Mesothelial cell of epicardium (in vitro differentiated cells): ENCODE results near the gene FER. TPM values are rescaled to one million over a fixed set of nuclear protein-coding genes. Genes with fewer than 3 reads are reported as not detected.
"Not testable (repeated sequence)": the region's sequence is repeated elsewhere in the genome, so short reads cannot be mapped to it uniquely, and the experiment has no call there.

Source experiments
- DNase-seq, 2 experiments: peaks; one replicate each; pipeline ENCODE4 v3.0.0; 2021; ENCODE audit warnings: low spot score in 2 of 2; ENCODE audit not compliant: unreplicated experiment in 2 of 2
- H3K27ac Mint-ChIP-seq: 2 replicates; pipeline ENCODE4 v1.8.0; 2021; ENCODE audit warnings: mixed read lengths
- H3K27me3 Mint-ChIP-seq: 2 replicates; pipeline ENCODE4 v1.8.0; 2021; ENCODE audit warnings: low read depth, mixed read lengths
- H3K36me3 Mint-ChIP-seq: 2 replicates; pipeline ENCODE4 v1.8.0; 2021; ENCODE audit warnings: mixed read lengths
- H3K4me1 Mint-ChIP-seq: 2 replicates; pipeline ENCODE4 v1.8.0; 2021; ENCODE audit warnings: mixed read lengths
- H3K4me3 Mint-ChIP-seq: 2 replicates; pipeline ENCODE4 v1.8.0; 2021; ENCODE audit warnings: mild to moderate bottlenecking, moderate library complexity, mixed read lengths
- H3K9me3 Mint-ChIP-seq: 2 replicates; pipeline ENCODE4 v1.8.0; 2021; ENCODE audit warnings: mixed read lengths
- CTCF ChIP-seq: fragments of 200-600 bp; sonication (generic); IDR thresholded peaks from one replicate; pipeline ENCODE4 v1.5.0; 2021; ENCODE audit warnings: antibody characterized with exemption; ENCODE audit not compliant: unreplicated experiment
- total RNA-seq: library from RNA; stranded (reverse); gene quantifications from 3 replicates; pipeline ENCODE4 v1.2.1, GENCODE V29; 2021

Gene FER
- total RNA-seq, 1 donor from 2014 or later, result 44.3 TPM

- no peak for TF ChIP-seq CTCF
- H3K4me3 Mint-ChIP-seq, result no peak overlapping the region
Measured at GRCh38 chr5:108773330-108773729, 25.6 kb downstream of the FER start.

GRCh38 chr5:108774079-108774478 lies 26.4 kb downstream of the FER start:
- not testable (repeated sequence) for DNase-seq, H3K4me1 Mint-ChIP-seq, H3K27me3 Mint-ChIP-seq, H3K4me3 Mint-ChIP-seq, H3K27ac Mint-ChIP-seq
- H3K36me3 Mint-ChIP-seq, result peaks cover 40% of the 10 kb centered on the region
- peaks cover 30% of the 10 kb centered on the region for H3K9me3 Mint-ChIP-seq

More at GRCh38 chr5:108773330-108773729, 25.6 kb downstream of the FER start:
- peaks cover 23% of the 10 kb centered on the region for H3K9me3 Mint-ChIP-seq
- H3K27me3 Mint-ChIP-seq, result no peaks in the 10 kb centered on the region
- no peak overlapping the region for H3K27ac Mint-ChIP-seq
- no peak for DNase-seq
- peaks cover 32% of the 10 kb centered on the region for H3K36me3 Mint-ChIP-seq
- H3K4me1 Mint-ChIP-seq, result peaks cover 5% of the 10 kb centered on the region

GRCh38 chr5:108777582-108777981 lies 29.9 kb downstream of the FER start:
- H3K9me3 Mint-ChIP-seq, result peaks cover 32% of the 10 kb centered on the region
- not testable (repeated sequence) for H3K27me3 Mint-ChIP-seq, H3K4me1 Mint-ChIP-seq, DNase-seq, H3K27ac Mint-ChIP-seq, H3K4me3 Mint-ChIP-seq
- peaks cover 41% of the 10 kb centered on the region for H3K36me3 Mint-ChIP-seq

- H3K27ac Mint-ChIP-seq, H3K4me1 Mint-ChIP-seq, H3K27me3 Mint-ChIP-seq, DNase-seq, H3K4me3 Mint-ChIP-seq: not testable (repeated sequence)
- peaks cover 32% of the 10 kb centered on the region for H3K36me3 Mint-ChIP-seq
- peaks cover 12% of the 10 kb centered on the region for H3K9me3 Mint-ChIP-seq
Measured at GRCh38 chr5:108784577-108784976, 36.9 kb downstream of the FER start.

- Mint-ChIP-seq H3K36me3 (peaks cover 39% of the 10 kb centered on the region), H3K4me3 (no peak overlapping the region), H3K27ac (no peak overlapping the region), H3K27me3 (no peaks in the 10 kb centered on the region), H3K4me1 (peaks cover 3% of the 10 kb centered on the region), H3K9me3 (peaks cover 12% of the 10 kb centered on the region)
- TF ChIP-seq CTCF, result no peak
- no peak for DNase-seq
Measured at GRCh38 chr5:108786806-108787483, 39.2 kb downstream of the FER start.

- Mint-ChIP-seq H3K27me3 (no peaks in the 10 kb centered on the region), H3K4me1 (no peaks in the 10 kb centered on the region), H3K27ac (no peak overlapping the region), H3K4me3 (no peak overlapping the region), H3K36me3 (peaks cover 38% of the 10 kb centered on the region), H3K9me3 (peaks cover 15% of the 10 kb centered on the region)
- TF ChIP-seq CTCF, result no peak
- DNase-seq, result no peak
Measured at GRCh38 chr5:108788142-108788541, 40.4 kb downstream of the FER start.

- Mint-ChIP-seq H3K4me1 (peaks cover 10% of the 10 kb centered on the region), H3K27me3 (no peaks in the 10 kb centered on the region), H3K4me3 (no peak overlapping the region), H3K9me3 (peaks cover 22% of the 10 kb centered on the region), H3K36me3 (peaks cover 36% of the 10 kb centered on the region), H3K27ac (no peak overlapping the region)
- TF ChIP-seq CTCF, result no peak
- no peak for DNase-seq
Measured at GRCh38 chr5:108793207-108793606, 45.5 kb downstream of the FER start.

GRCh38 chr5:108794349-108794748 lies 46.7 kb downstream of the FER start:
- not testable (repeated sequence) for H3K27me3 Mint-ChIP-seq, H3K4me3 Mint-ChIP-seq, H3K27ac Mint-ChIP-seq, DNase-seq
- Mint-ChIP-seq H3K36me3 (peaks cover 36% of the 10 kb centered on the region), H3K4me1 (peaks cover 13% of the 10 kb centered on the region), H3K9me3 (peaks cover 22% of the 10 kb centered on the region)
